GM23338 (cell line): ENCODE data around the gene CENPH. TPM values are rescaled to one million over a fixed set of nuclear protein-coding genes. Genes with fewer than 3 reads are reported as not detected.

Source experiments
- ATAC-seq: fragments of 200-7000 bp; cut with Tn5 transposase; 3 replicates; pipeline ENCODE4 v1.9.1; 2020
- DNase-seq: peaks from one replicate; pipeline ENCODE4 v3.0.0-alpha.2; 2015; ENCODE audit warnings: low spot score
- H2AFZ ChIP-seq: fragments of 200-600 bp; sonication (generic); 2 replicates; pipeline ENCODE4 v1.8.0; 2016; ENCODE audit warnings: antibody characterized with exemption, mild to moderate bottlenecking, moderate library complexity
- H3F3A ChIP-seq: fragments of 200-600 bp; sonication (generic); replicated peaks from 2 replicates; pipeline ENCODE4 v1.8.0; 2017; ENCODE audit warnings: antibody characterized with exemption, mixed run types, low read depth
- H3K27ac ChIP-seq: fragments of 200-600 bp; sonication (generic); 2 replicates; pipeline ENCODE4 v1.6.1; 2016; ENCODE audit warnings: low read depth
- H3K27me3 ChIP-seq: fragments of 200-600 bp; sonication (generic); 2 replicates; pipeline ENCODE4 v1.8.0; 2016; ENCODE audit warnings: mild to moderate bottlenecking, mixed run types, moderate library complexity; ENCODE audit not compliant: insufficient read depth
- H3K36me3 ChIP-seq: fragments of 200-600 bp; sonication (generic); 2 replicates; pipeline ENCODE4 v1.8.0; 2016; ENCODE audit warnings: mild to moderate bottlenecking; ENCODE audit not compliant: insufficient read depth
- H3K4me1 ChIP-seq: fragments of 200-600 bp; sonication (generic); 2 replicates; pipeline ENCODE4 v1.8.0; 2016; ENCODE audit warnings: mild to moderate bottlenecking, moderate library complexity; ENCODE audit not compliant: insufficient read depth
- H3K4me2 ChIP-seq: fragments of 200-600 bp; sonication (generic); 2 replicates; pipeline ENCODE4 v1.7.1; 2017; ENCODE audit warnings: mixed run types
- H3K4me3 ChIP-seq: fragments of 200-600 bp; sonication (generic); 2 replicates; pipeline ENCODE4 v1.6.1; 2016; ENCODE audit warnings: mixed run types
- H3K79me2 ChIP-seq: fragments of 200-600 bp; sonication (generic); replicated peaks from 2 replicates; pipeline ENCODE4 v1.8.0; 2017; ENCODE audit warnings: mild to moderate bottlenecking; ENCODE audit not compliant: insufficient read depth
- H3K9me2 ChIP-seq: fragments of 200-600 bp; sonication (generic); 2 replicates; pipeline ENCODE4 v1.8.0; 2017; ENCODE audit not compliant: insufficient read depth
- H4K20me1 ChIP-seq: fragments of 200-600 bp; sonication (generic); replicated peaks from 2 replicates; pipeline ENCODE4 v1.8.0; 2017; ENCODE audit warnings: mild to moderate bottlenecking; ENCODE audit not compliant: insufficient read depth
- H3K27ac Mint-ChIP-seq: 2 replicates; pipeline ENCODE4 v1.8.0; 2020; ENCODE audit warnings: inconsistent platforms, mild to moderate bottlenecking, moderate library complexity, mixed read lengths
- H3K27me3 Mint-ChIP-seq: 3 replicates; pipeline ENCODE4 v1.8.0; 2022; ENCODE audit warnings: low read depth, mild to moderate bottlenecking, moderate library complexity, mixed read lengths, inconsistent platforms; ENCODE audit not compliant: insufficient read depth, poor library complexity
- H3K36me3 Mint-ChIP-seq: 3 replicates; pipeline ENCODE4 v1.8.0; 2021; ENCODE audit warnings: low read depth, mild to moderate bottlenecking, inconsistent platforms, moderate library complexity, mixed read lengths
- H3K4me1 Mint-ChIP-seq: 3 replicates; pipeline ENCODE4 v1.8.0; 2020; ENCODE audit warnings: mild to moderate bottlenecking, inconsistent platforms, mixed read lengths
- H3K4me3 Mint-ChIP-seq: 3 replicates; pipeline ENCODE4 v1.8.0; 2021; ENCODE audit warnings: moderate library complexity, mild to moderate bottlenecking, inconsistent platforms, mixed read lengths
- H3K9me3 Mint-ChIP-seq: 3 replicates; pipeline ENCODE4 v1.8.0; 2020; ENCODE audit warnings: moderate library complexity, mild to moderate bottlenecking, inconsistent platforms, mixed read lengths
- CREB1 ChIP-seq: fragments of 250-450 bp; sonication (Bioruptor Pico); IDR thresholded peaks from 2 replicates; pipeline ENCODE4 v1.5.0; 2020; ENCODE audit warnings: low read depth, mild to moderate bottlenecking, moderate library complexity
- CTCF ChIP-seq, 2 experiments: fragments of 200-600 bp in 1 of 2; sonication (generic) in 1 of 2; conservative IDR thresholded peaks; 2 replicates each; pipeline versions ENCODE4 v1.5.1 to v1.6.1; 2016 to 2017; ENCODE audit warnings: antibody characterized with exemption in 2 of 2, low read depth in 2 of 2, mild to moderate bottlenecking in 2 of 2, moderate library complexity in 1 of 2
- ETS1 ChIP-seq: IDR thresholded peaks from 2 replicates; pipeline ENCODE4 v1.6.1; 2016; ENCODE audit warnings: antibody characterized with exemption
- EZH2 ChIP-seq: fragments of 200-600 bp; sonication (generic); IDR thresholded peaks from one replicate; pipeline ENCODE4 v1.8.0; 2017; ENCODE audit warnings: antibody characterized with exemption, mild to moderate bottlenecking, low read depth; ENCODE audit not compliant: unreplicated experiment
- JUNB ChIP-seq: IDR thresholded peaks from one replicate; pipeline ENCODE4 v1.6.1; 2016; ENCODE audit warnings: antibody characterized with exemption; ENCODE audit not compliant: unreplicated experiment
- NANOG ChIP-seq: IDR thresholded peaks from 2 replicates; pipeline ENCODE4 v1.6.1; 2016; ENCODE audit warnings: antibody characterized with exemption, borderline replicate concordance
- POLR2AphosphoS5 ChIP-seq: IDR thresholded peaks from 2 replicates; pipeline ENCODE4 v1.6.1; 2016; ENCODE audit warnings: antibody characterized with exemption, low read depth
- REST ChIP-seq: IDR thresholded peaks from one replicate; pipeline ENCODE4 v1.6.1; 2018; ENCODE audit warnings: antibody characterized with exemption; ENCODE audit not compliant: unreplicated experiment
- STAT1 ChIP-seq: IDR thresholded peaks from one replicate; pipeline ENCODE4 v1.6.1; 2016; ENCODE audit warnings: antibody characterized with exemption; ENCODE audit not compliant: unreplicated experiment
- ZNF114 ChIP-seq: fragments of 250-450 bp; sonication (Bioruptor Pico); IDR thresholded peaks from 2 replicates; pipeline ENCODE4 v1.5.0; 2020; ENCODE audit warnings: mild to moderate bottlenecking, moderate library complexity
- ZNF462 ChIP-seq: fragments of 250-450 bp; sonication (Bioruptor Pico); IDR thresholded peaks from 2 replicates; pipeline ENCODE4 v1.5.0; 2020; ENCODE audit warnings: mild to moderate bottlenecking, moderate library complexity
- polyA plus RNA-seq: library from polyadenylated mRNA; unstranded; fragments of >200 nt; fragmentation: Nextera tagmentation; extraction: Ambion mirVana; gene quantifications from 2 replicates; pipeline ENCODE4 v1.2.1, GENCODE V29; 2016
- total RNA-seq: library from RNA; depleted of rRNA; stranded (reverse); fragments of >200 nt; shearing (Covaris generic); gene quantifications from 2 replicates; pipeline ENCODE4 v1.2.3, GENCODE V29; 2014

CENPH gene
- total and polyA plus RNA-seq, 2 experiments from 2014 or later, result 99.4 to 107 TPM

GRCh38 chr5:69209602-69210001 lies 20.2 kb downstream of the CENPH start (continued):
- TF ChIP-seq NANOG (no peak), JUNB (no peak), ETS1 (no peak), CREB1 (no peak), ZNF114 (CRISPR knock-in tag) (no peak), STAT1 (no peak), REST (no peak)

- Histone ChIP-seq H3K27me3 (no peaks in the 10 kb centered on the region), H3K79me2 (no peaks in the 10 kb centered on the region), H2AFZ (no peak overlapping the region), H3K36me3 (peaks cover 9% of the 10 kb centered on the region; the same call in 1 of the 2 replicates), H3K4me2 (no peak overlapping the region), H3K27ac (no peak overlapping the region), H3K9me2 (no peaks in the 10 kb centered on the region), H4K20me1 (no peaks in the 10 kb centered on the region), H3K4me3 (no peak overlapping the region), H3K4me1 (no peaks in the 10 kb centered on the region), H3F3A (no peaks in the 10 kb centered on the region)
- Mint-ChIP-seq H3K4me3 (no peak overlapping the region), H3K36me3 (peaks cover 60% of the 10 kb centered on the region), H3K27me3 (peaks cover 3% of the 10 kb centered on the region), H3K27ac (no peak overlapping the region), H3K9me3 (no peaks in the 10 kb centered on the region), H3K4me1 (no peaks in the 10 kb centered on the region; the same call in 2 of the 3 replicates)
- ATAC-seq (no peak), DNase-seq (no peak)
- TF ChIP-seq ZNF114 (CRISPR knock-in tag) (no peak), STAT1 (no peak), ZNF462 (no peak), EZH2 (no peak), POLR2AphosphoS5 (no peak), JUNB (no peak), NANOG (no peak), ETS1 (no peak), CTCF (conservative IDR thresholded peaks at IDR 0.05; ENCODE audit: low read depth in 2 of 2) (no peak)
Observed at GRCh38 chr5:69211200-69211599, 21.8 kb downstream of the CENPH start.
